Brain microvascular endothelial cell (primary cell): Measurements from ENCODE around the gene ZNF653.

Experiments used
- DNase-seq: peaks from one replicate; pipeline ENCODE4 v3.0.0-alpha.2; 2020
- H3K27ac ChIP-seq: fragments of 250-450 bp; sonication (Bioruptor Pico); 2 replicates; pipeline ENCODE4 v1.5.1; 2020; ENCODE audit warnings: mild to moderate bottlenecking, moderate library complexity
- H3K27me3 ChIP-seq: fragments of 250-450 bp; sonication (Bioruptor Pico); replicated peaks from 2 replicates; pipeline ENCODE4 v1.5.1; 2020; ENCODE audit warnings: mild to moderate bottlenecking
- H3K36me3 ChIP-seq: fragments of 250-450 bp; sonication (Bioruptor Pico); replicated peaks from 2 replicates; pipeline ENCODE4 v1.5.1; 2020; ENCODE audit warnings: mild to moderate bottlenecking
- H3K4me3 ChIP-seq: 2 replicates; pipeline ENCODE4 v1.5.1; 2011; ENCODE audit warnings: low read depth, mild to moderate bottlenecking, control low read depth, low read length, moderate library complexity
- CTCF ChIP-seq: IDR thresholded peaks from 2 replicates; pipeline ENCODE4 v1.5.1; 2011; ENCODE audit warnings: low read depth, mild to moderate bottlenecking, moderate library complexity, low read length, control low read depth, inconsistent platforms; ENCODE audit errors: missing control alignments
- in situ Hi-C: cut with HindIII; loops from 2 replicates; pipeline ENCODE4 v1.10.0; 2017; ENCODE audit warnings: low sequenced_read_pairs, low pct_ligation_motif_present

The ZNF653 gene

GRCh38 chr19:11505504-11506100 is at the start of gene ZNF653:
ZNF653 (minus strand) TSS chr19:11505839; CDS start chr19:11505786, 53 bp downstream.
- DNase-seq, result peak; percentile 90
- H3K4me3 ChIP-seq, result peak within 1 kb of the TSS; percentile 62
- in situ Hi-C loops, result no loop called here
- no peaks in the 10 kb centered on the region for H3K36me3 ChIP-seq
- TF ChIP-seq CTCF, result no peak
- peak within 1 kb of the TSS; percentile 74 for H3K27ac ChIP-seq
- H3K27me3 ChIP-seq, result no peaks in the 10 kb centered on the region

- no peak for TF ChIP-seq CTCF
Observed at GRCh38 chr19:11555246-11555645, 49.6 kb upstream of the ZNF653 start.

GRCh38 chr19:11554160-11554559 is 48.5 kb upstream of the ZNF653 start:
- no peak for TF ChIP-seq CTCF
- no peaks in the 10 kb centered on the region for H3K27me3 ChIP-seq
- H3K36me3 ChIP-seq, result peaks cover 29% of the 10 kb centered on the region
- H3K27ac ChIP-seq, result no peak overlapping the region
- no peak for DNase-seq
- in situ Hi-C loops, result no loop called here
- no peak overlapping the region for H3K4me3 ChIP-seq

More at GRCh38 chr19:11555246-11555645, 49.6 kb upstream of the ZNF653 start:
- no peak for DNase-seq
- no peaks in the 10 kb centered on the region for H3K27me3 ChIP-seq
- H3K27ac ChIP-seq, result no peak overlapping the region
- peaks cover 29% of the 10 kb centered on the region for H3K36me3 ChIP-seq
- H3K4me3 ChIP-seq, result no peak overlapping the region
- in situ Hi-C loops, result no loop called here

GRCh38 chr19:11552666-11553372 is 47.2 kb upstream of the ZNF653 start:
- TF ChIP-seq CTCF, result no peak
- no peaks in the 10 kb centered on the region for H3K27me3 ChIP-seq
- in situ Hi-C loops, result no loop called here
- H3K27ac ChIP-seq, result no peak overlapping the region
- H3K36me3 ChIP-seq, result peaks cover 34% of the 10 kb centered on the region
- no peak overlapping the region for H3K4me3 ChIP-seq
- no peak for DNase-seq

GRCh38 chr19:11551603-11552235 is 46.1 kb upstream of the ZNF653 start:
- Histone ChIP-seq H3K27me3 (no peaks in the 10 kb centered on the region), H3K4me3 (no peak overlapping the region), H3K27ac (no peak overlapping the region), H3K36me3 (peaks cover 34% of the 10 kb centered on the region)
- no peak for DNase-seq
- in situ Hi-C loops, result no loop called here
- peak; percentile 67 for TF ChIP-seq CTCF
